Effector memory CD8-positive, alpha-beta T cell (primary cell): Measurements from ENCODE around the gene TTLL11.
"Not testable (repeated sequence)": the region's sequence is repeated elsewhere in the genome, so short reads cannot be mapped to it uniquely, and the experiment has no call there.

Experiments used
- ATAC-seq: fragments of 150-1000 bp; cut with Tn5 transposase; replicated peaks from 2 replicates; pipeline ENCODE4 v1.10.0; 2021; ENCODE audit warnings: mild to moderate bottlenecking, moderate library complexity
- DNase-seq, 3 experiments: peaks; one replicate each; pipeline ENCODE4 v3.0.0; 2021
- H3K27ac Mint-ChIP-seq, 2 donors: one replicate each; pipeline ENCODE4 v1.8.0; 2022; ENCODE audit warnings: mild to moderate bottlenecking in 2 of 2, mixed read lengths in 2 of 2, moderate library complexity in 2 of 2
- H3K27me3 Mint-ChIP-seq, 2 donors: one replicate each; pipeline ENCODE4 v1.8.0; 2022; ENCODE audit warnings: mixed read lengths in 2 of 2
- H3K36me3 Mint-ChIP-seq: one replicate; pipeline ENCODE4 v1.8.0; 2022; ENCODE audit warnings: mild to moderate bottlenecking, moderate library complexity, mixed read lengths; ENCODE audit not compliant: insufficient read depth
- H3K4me1 Mint-ChIP-seq, 2 donors: one replicate each; pipeline ENCODE4 v1.8.0; 2022; ENCODE audit warnings: low read depth in 2 of 2, mixed read lengths in 2 of 2
- H3K4me3 Mint-ChIP-seq, 2 donors: one replicate each; pipeline ENCODE4 v1.8.0; 2022; ENCODE audit warnings: mild to moderate bottlenecking in 2 of 2, mixed read lengths in 2 of 2, moderate library complexity in 2 of 2
- H3K9me3 Mint-ChIP-seq, 2 donors: one replicate each; pipeline ENCODE4 v1.8.0; 2022; ENCODE audit warnings: mixed read lengths in 2 of 2

TTLL11 gene

DNA sequence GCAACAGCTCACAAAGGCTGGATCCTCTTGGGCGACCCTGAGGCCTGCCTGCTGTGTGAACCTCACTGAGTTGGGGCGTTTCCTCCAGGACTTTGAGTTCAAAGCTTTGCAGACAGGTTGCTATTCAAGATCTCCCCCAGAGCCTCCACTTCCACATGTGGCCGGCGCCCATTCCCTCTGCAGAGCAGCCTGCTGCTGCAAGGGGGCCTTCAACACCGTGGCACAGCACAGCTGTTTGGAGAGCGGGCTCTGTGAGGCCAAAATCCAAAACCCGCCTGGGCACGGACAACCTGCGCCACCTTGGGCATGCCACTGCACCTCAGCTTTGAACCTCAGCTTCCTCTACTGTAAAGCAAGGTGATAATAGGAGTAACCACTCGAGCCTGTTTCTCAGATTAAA lies 281.4 kb downstream of the TTLL11 start:
- H3K27ac Mint-ChIP-seq = no peak overlapping the region
- no peak overlapping the region for H3K4me3 Mint-ChIP-seq
- ATAC-seq (no peak), DNase-seq (no peak)
- no peaks in the 10 kb centered on the region for H3K27me3 Mint-ChIP-seq
- no peaks in the 10 kb centered on the region for H3K9me3 Mint-ChIP-seq
- H3K4me1 Mint-ChIP-seq = no peaks in the 10 kb centered on the region
- no peaks in the 10 kb centered on the region for H3K36me3 Mint-ChIP-seq

- Mint-ChIP-seq H3K27me3 (no peaks in the 10 kb centered on the region), H3K36me3 (no peaks in the 10 kb centered on the region), H3K4me1 (no peaks in the 10 kb centered on the region), H3K27ac (no peak overlapping the region), H3K9me3 (no peaks in the 10 kb centered on the region), H3K4me3 (no peak overlapping the region)
- no peak for ATAC-seq
- DNase-seq = no peak
Measured at GRCh38 chr9:121811140-121811539, 282.0 kb downstream of the TTLL11 start.

DNA sequence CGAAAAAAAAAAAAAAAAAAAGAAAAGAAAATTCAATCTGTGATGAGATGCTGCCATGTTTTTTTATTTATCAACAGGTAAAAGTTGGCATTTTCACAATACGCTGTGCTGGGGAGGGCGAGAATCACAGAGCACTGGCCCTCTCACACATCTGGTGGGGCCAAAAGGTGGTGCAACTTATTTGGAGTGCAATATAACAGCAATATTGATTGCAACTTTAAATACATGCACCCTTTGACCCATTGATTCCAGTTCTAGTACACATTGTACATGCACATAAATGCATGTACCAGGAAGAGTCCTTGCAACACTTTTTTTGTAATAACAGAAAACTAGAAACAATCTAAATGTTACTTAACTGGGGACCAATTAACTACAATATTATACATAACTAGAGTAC lies 282.6 kb downstream of the TTLL11 start:
- Mint-ChIP-seq H3K27ac (no peak overlapping the region), H3K27me3 (no peaks in the 10 kb centered on the region), H3K36me3 (no peaks in the 10 kb centered on the region), H3K9me3 (no peaks in the 10 kb centered on the region), H3K4me3 (no peak overlapping the region), H3K4me1 (no peaks in the 10 kb centered on the region)
- DNase-seq = no peak
- no peak for ATAC-seq

DNA sequence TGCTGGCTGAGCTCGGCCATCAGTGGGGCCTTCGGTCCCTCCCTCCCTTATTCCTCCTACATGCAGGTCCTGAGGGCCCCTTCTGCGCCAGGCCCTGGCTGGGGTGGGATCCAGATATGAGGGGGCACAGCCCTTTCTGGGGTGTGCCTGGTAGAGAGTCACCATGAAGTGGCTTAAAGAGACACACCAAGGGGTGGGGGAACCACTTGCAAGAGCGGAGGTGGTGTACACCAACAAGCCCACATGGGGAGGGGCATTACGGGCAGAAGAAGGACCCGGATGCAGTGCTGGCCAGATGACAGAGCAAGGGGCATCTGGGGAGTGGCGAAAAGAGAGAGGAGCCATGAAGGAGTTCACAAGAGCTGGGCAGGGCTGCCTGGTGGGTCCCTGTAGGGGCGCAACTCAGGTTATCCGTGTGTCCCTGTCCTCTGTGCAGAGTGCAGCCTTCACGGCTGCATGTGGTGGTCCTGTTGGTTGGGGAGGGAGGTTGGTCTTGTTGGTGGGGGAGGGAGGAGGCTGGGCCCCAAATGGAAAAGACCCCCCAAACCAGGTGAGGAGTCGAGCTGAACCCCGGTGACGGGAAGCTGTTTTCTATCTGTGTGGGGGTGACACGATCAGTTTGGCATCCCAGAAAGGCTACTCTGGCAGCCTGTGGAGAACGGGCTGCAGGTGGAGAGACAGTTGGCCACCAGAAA lies 283.6 kb downstream of the TTLL11 start:
- ATAC-seq = no peak
- Mint-ChIP-seq H3K27ac (no peak overlapping the region), H3K9me3 (peaks cover 2 to 5% of the 10 kb centered on the region in 2 donors), H3K27me3 (no peaks in the 10 kb centered on the region), H3K4me1 (no peaks in the 10 kb centered on the region), H3K36me3 (no peaks in the 10 kb centered on the region), H3K4me3 (no peak overlapping the region)
- no peak for DNase-seq

DNA sequence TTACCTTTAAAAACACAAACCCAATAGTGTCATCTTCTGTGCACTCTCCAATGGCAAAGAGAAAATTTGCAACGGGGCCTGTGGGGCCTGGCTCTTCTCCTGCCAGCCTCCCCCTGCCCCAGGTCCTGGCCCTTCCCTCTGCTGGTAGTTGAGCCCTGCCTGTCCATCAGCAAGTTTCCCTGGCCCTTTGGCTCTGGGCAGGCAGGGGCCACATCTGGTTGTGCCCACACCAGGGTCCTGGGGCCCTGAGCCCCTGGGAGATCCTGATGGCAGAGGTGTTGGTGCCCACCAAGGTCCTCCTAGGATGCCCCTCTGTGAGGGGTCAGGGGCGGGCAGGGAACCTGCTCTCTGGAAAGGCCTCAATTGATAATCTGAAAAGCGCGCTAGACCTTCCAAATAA lies 284.3 kb downstream of the TTLL11 start:
- no peak overlapping the region for H3K4me3 Mint-ChIP-seq
- H3K9me3 Mint-ChIP-seq = peaks cover 5% of the 10 kb centered on the region in 2 donors
- no peak for DNase-seq
- no peak overlapping the region for H3K27ac Mint-ChIP-seq
- no peak for ATAC-seq
- H3K4me1 Mint-ChIP-seq = no peaks in the 10 kb centered on the region
- peaks cover 0 to 6% of the 10 kb centered on the region in 2 donors for H3K27me3 Mint-ChIP-seq
- no peaks in the 10 kb centered on the region for H3K36me3 Mint-ChIP-seq

- Mint-ChIP-seq H3K27me3 (peaks cover 0 to 10% of the 10 kb centered on the region in 2 donors), H3K4me3 (no peak overlapping the region), H3K36me3 (no peaks in the 10 kb centered on the region), H3K27ac (no peak overlapping the region), H3K4me1 (no peaks in the 10 kb centered on the region), H3K9me3 (peaks cover 5% of the 10 kb centered on the region in 2 donors)
- no peak for DNase-seq
- ATAC-seq = no peak
Measured at GRCh38 chr9:121807823-121808278, 285.3 kb downstream of the TTLL11 start.

GRCh38 chr9:121807069-121807822 lies 285.9 kb downstream of the TTLL11 start:
- peaks cover 5% of the 10 kb centered on the region in 2 donors for H3K9me3 Mint-ChIP-seq
- ATAC-seq (peak; percentile 80), DNase-seq (no peak)
- H3K4me1 Mint-ChIP-seq = no peaks in the 10 kb centered on the region
- H3K27ac Mint-ChIP-seq = no peak overlapping the region
- no peak overlapping the region for H3K4me3 Mint-ChIP-seq
- H3K27me3 Mint-ChIP-seq = peaks cover 0 to 16% of the 10 kb centered on the region in 2 donors
- no peaks in the 10 kb centered on the region for H3K36me3 Mint-ChIP-seq

DNA sequence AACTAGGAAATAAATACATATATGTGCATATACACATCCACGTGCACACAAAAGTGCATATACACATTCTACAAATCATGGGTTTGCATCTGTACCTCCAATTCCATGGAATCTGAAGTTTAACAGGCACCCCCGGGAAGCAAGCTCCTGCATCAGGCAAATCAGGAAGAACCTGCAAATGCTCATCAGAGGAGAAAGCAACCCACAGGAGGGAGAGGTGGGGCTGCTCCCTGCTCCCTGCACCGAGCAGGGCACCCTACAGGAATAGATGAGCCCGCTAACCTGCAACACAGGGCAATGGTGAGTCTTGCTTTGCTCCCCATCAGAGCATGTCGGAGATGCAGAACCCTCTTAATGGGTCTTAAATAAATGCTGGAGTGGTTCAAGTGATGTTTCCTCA lies 290.4 kb downstream of the TTLL11 start:
- H3K4me3 Mint-ChIP-seq = no peak overlapping the region
- peaks cover 0 to 28% of the 10 kb centered on the region in 2 donors for H3K27me3 Mint-ChIP-seq
- DNase-seq (no peak), ATAC-seq (no peak)
- H3K4me1 Mint-ChIP-seq = no peaks in the 10 kb centered on the region
- no peaks in the 10 kb centered on the region for H3K36me3 Mint-ChIP-seq
- H3K27ac Mint-ChIP-seq = no peak overlapping the region
- peaks cover 5% of the 10 kb centered on the region in 2 donors for H3K9me3 Mint-ChIP-seq

GRCh38 chr9:121801579-121801978 lies 291.5 kb downstream of the TTLL11 start:
- Mint-ChIP-seq H3K4me3 (no peak overlapping the region), H3K27ac (no peak overlapping the region)
- DNase-seq = no peak

DNA sequence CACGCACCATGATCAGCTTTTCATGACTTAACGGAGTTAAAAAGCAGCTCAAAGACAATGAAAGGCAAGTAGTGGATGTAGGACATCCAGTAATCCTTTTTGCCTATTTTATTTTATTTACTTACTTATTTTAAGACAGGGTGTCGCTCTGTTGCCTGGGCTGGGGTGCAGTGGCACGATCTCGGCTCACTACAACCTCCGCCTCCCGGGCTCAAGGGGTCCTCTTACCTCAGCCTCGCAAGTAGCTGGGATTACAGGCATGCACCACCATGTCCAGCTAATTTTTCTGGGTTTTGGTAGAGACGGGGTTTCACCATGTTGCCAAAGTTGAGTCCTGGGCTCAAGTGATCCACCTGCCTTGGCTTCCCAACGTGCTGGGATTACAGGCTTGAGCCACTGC lies 292.7 kb downstream of the TTLL11 start:
- H3K4me1 Mint-ChIP-seq = no peaks in the 10 kb centered on the region
- H3K27ac Mint-ChIP-seq = no peak overlapping the region
- H3K36me3 Mint-ChIP-seq = no peaks in the 10 kb centered on the region
- H3K9me3 Mint-ChIP-seq = peaks cover 5% of the 10 kb centered on the region in 2 donors
- H3K4me3 Mint-ChIP-seq = no peak overlapping the region
- ATAC-seq (no peak), DNase-seq (no peak)
- peaks cover 0 to 37% of the 10 kb centered on the region in 2 donors for H3K27me3 Mint-ChIP-seq

More at GRCh38 chr9:121801579-121801978, 291.5 kb downstream of the TTLL11 start:
- ATAC-seq = no peak
- Mint-ChIP-seq H3K9me3 (peaks cover 5% of the 10 kb centered on the region in 2 donors), H3K36me3 (no peaks in the 10 kb centered on the region), H3K4me1 (no peaks in the 10 kb centered on the region), H3K27me3 (peaks cover 0 to 37% of the 10 kb centered on the region in 2 donors)

- peaks cover 0 to under 1% of the 10 kb centered on the region in 2 donors for H3K9me3 Mint-ChIP-seq
- no peak overlapping the region for H3K27ac Mint-ChIP-seq
- H3K27me3 Mint-ChIP-seq = peaks cover 0 to 33% of the 10 kb centered on the region in 2 donors
- no peak overlapping the region for H3K4me3 Mint-ChIP-seq
- H3K4me1 Mint-ChIP-seq = no peaks in the 10 kb centered on the region
- DNase-seq (no peak), ATAC-seq (no peak)
- no peaks in the 10 kb centered on the region for H3K36me3 Mint-ChIP-seq
Measured at GRCh38 chr9:121798941-121799340, 294.2 kb downstream of the TTLL11 start.

DNA sequence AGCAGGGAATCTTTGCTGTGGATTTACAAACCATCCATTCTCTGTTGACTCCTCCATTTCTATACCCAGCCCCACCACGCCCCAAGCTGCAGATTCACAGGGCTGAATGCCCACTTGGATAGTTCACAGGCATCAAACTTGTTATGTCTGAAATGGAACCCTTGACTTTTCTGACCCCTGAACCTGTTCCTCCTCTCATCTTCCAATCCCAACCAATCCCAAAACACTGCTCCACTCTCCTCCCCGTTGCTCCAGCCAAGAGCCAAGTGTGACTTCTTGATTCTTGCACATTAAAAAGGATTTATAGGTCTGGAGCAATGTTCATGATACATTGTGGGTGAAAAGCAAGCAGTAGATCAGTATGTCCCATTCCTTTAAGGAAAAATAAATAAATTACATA lies 296.0 kb downstream of the TTLL11 start:
- DNase-seq (no peak), ATAC-seq (no peak)
- Mint-ChIP-seq H3K4me1 (no peaks in the 10 kb centered on the region), H3K27ac (no peak overlapping the region), H3K27me3 (peaks cover 0 to 20% of the 10 kb centered on the region in 2 donors), H3K4me3 (no peak overlapping the region), H3K9me3 (no peaks in the 10 kb centered on the region), H3K36me3 (no peaks in the 10 kb centered on the region)

DNA sequence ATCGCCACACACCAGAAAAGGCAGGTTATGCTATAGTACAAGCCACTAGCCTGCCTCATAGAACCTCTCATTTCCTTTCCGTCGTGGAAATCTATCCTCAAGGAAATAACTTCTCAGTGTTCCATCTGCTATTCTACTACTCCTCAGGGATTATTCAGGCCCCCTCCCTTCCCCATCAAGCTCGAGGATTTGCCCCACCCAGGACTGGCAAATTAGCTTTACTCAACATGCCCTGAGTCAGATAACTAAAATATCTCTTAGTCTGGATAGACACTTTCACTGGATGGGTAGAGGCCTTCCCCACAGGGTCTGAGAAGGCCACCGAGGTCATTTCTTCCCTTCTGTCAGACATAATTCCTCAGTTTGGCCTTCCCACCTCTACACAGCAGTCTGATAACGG lies 298.8 kb downstream of the TTLL11 start:
- DNase-seq, H3K36me3 Mint-ChIP-seq, H3K9me3 Mint-ChIP-seq: not testable (repeated sequence)

GRCh38 chr9:121792476-121792875 lies 300.6 kb downstream of the TTLL11 start:
- H3K27ac Mint-ChIP-seq, H3K4me1 Mint-ChIP-seq, DNase-seq, H3K9me3 Mint-ChIP-seq, H3K4me3 Mint-ChIP-seq, H3K36me3 Mint-ChIP-seq, ATAC-seq: not testable (repeated sequence)
- H3K27me3 Mint-ChIP-seq = peaks cover 18 to 27% of the 10 kb centered on the region in 2 donors

More for the DNA sequence above, 298.8 kb downstream of the TTLL11 start:
- H3K4me1 Mint-ChIP-seq, H3K27ac Mint-ChIP-seq, H3K4me3 Mint-ChIP-seq, ATAC-seq: not testable (repeated sequence)
- H3K27me3 Mint-ChIP-seq = peaks cover 10 to 18% of the 10 kb centered on the region in 2 donors
